Measurements from ENCODE around the gene POLE. TPM values are rescaled to one million over a fixed set of nuclear protein-coding genes. Genes with fewer than 3 reads are reported as not detected.

POLE gene
- total and polyA plus RNA-seq, 2 donors from 2014 or later, result 5.3 to 23.0 TPM

- Histone ChIP-seq H3K9ac (ENCODE audit: low read length in 3 of 3) (no peak overlapping the region), H3K27me3 (ENCODE audit: control insufficient read depth, insufficient read depth, low read length) (peaks cover 9% of the 10 kb centered on the region), H3K4me3 (ENCODE audit: low read length in 3 of 3) (no peak overlapping the region), H3K9me3 (ENCODE audit: control insufficient read depth in 2 of 3, insufficient read depth in 1 of 3, low read length in 3 of 3) (peaks cover 0 to 14% (median 0%) of the 10 kb centered on the region in 3 donors), H3K36me3 (ENCODE audit: control insufficient read depth in 2 of 3, insufficient read depth in 3 of 3, low read length in 3 of 3) (no peaks in the 10 kb centered on the region), H3K4me1 (ENCODE audit: control insufficient read depth in 2 of 3, insufficient read depth in 2 of 3, low read depth in 1 of 3, low read length in 3 of 3) (no peaks in the 10 kb centered on the region), H3K27ac (ENCODE audit: low read depth in 2 of 2, low read length in 2 of 2) (no peak overlapping the region)
- no peak for FAIRE-seq
- peak; percentile 87 to 93 (median 89) for DNase-seq
- intact Hi-C loops (cut with DNase I), result loop anchor here (10.0 kb wide), 1 partner anchor 200 kb away; no protein-coding TSS in a partner anchor
- peak; percentile 86 for TF ChIP-seq CTCF (IDR thresholded peaks at IDR 0.05; ENCODE audit: borderline replicate concordance, extremely low read depth, insufficient read depth)
Observed at GRCh38 chr12:132614861-132615578, 72.1 kb downstream of the POLE start.

DNA sequence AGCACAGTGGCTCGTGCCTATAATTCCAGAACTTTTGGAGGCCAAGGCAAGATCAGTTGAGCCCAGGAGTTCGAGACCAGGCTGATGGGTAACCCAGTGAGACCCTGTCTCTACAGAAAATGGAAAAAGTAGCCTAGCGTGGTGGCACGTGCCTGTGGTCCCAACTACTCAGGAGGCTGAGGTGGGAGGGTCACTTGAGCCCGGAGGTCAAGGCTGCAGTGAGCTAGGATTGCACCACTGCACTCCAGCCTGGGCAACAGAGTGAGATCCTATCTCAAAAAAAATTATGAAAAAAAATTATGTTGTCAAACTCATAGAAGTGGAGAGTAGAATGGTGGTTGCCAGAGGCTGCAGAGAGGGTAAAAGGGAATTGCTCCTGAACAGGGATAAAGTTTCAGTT, 73.1 kb downstream of the POLE start:
- H3K9me3 ChIP-seq (ENCODE audit: control insufficient read depth in 2 of 3, insufficient read depth in 1 of 3, low read length in 3 of 3), result peaks cover 0 to 14% (median 0%) of the 10 kb centered on the region in 3 donors
- no peak overlapping the region for H3K9ac ChIP-seq (ENCODE audit: low read length in 3 of 3)
- TF ChIP-seq CTCF (IDR thresholded peaks at IDR 0.05; ENCODE audit: borderline replicate concordance, extremely low read depth, insufficient read depth), result no peak
- no peaks in the 10 kb centered on the region for H3K4me1 ChIP-seq (ENCODE audit: control insufficient read depth in 2 of 3, insufficient read depth in 2 of 3, low read depth in 1 of 3, low read length in 3 of 3)
- H3K27me3 ChIP-seq (ENCODE audit: control insufficient read depth, insufficient read depth, low read length), result peaks cover 9% of the 10 kb centered on the region
- H3K4me3 ChIP-seq (ENCODE audit: low read length in 3 of 3), result no peak overlapping the region
- no peak overlapping the region for H3K27ac ChIP-seq (ENCODE audit: low read depth in 2 of 2, low read length in 2 of 2)
- FAIRE-seq (no peak), DNase-seq (no peak)
- intact Hi-C loops (cut with DNase I), result loop anchor here (10.0 kb wide), 1 partner anchor 199 kb away; no protein-coding TSS in a partner anchor
- no peaks in the 10 kb centered on the region for H3K36me3 ChIP-seq (ENCODE audit: control insufficient read depth in 2 of 3, insufficient read depth in 3 of 3, low read length in 3 of 3)

DNA sequence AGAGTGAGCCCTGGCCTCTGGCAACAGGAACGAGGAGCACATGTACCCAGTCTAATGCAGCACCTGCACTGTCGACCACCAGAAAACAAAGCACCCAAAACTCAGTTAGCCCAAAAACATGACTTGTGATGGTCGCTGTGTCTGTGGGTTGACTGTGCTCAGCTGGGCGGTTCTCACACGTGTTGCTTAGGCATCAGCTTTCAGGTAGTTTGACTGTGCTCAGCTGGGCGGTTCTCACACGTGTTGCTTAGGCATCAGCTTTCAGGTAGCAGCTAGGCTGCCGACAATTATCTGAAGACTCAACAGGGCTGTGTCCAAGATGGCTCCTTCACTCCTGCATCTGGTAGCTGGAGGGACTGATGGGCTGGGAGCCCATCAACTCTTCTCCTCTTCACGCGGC, 75.5 kb downstream of the POLE start:
- Histone ChIP-seq H3K36me3 (ENCODE audit: control insufficient read depth in 2 of 3, insufficient read depth in 3 of 3, low read length in 3 of 3) (no peaks in the 10 kb centered on the region), H3K27ac (ENCODE audit: low read depth in 2 of 2, low read length in 2 of 2) (no peak overlapping the region), H3K9me3 (ENCODE audit: control insufficient read depth in 2 of 3, insufficient read depth in 1 of 3, low read length in 3 of 3) (peaks cover 0 to 10% (median 0%) of the 10 kb centered on the region in 3 donors), H3K9ac (ENCODE audit: low read length in 3 of 3) (no peak overlapping the region), H3K4me1 (ENCODE audit: control insufficient read depth in 2 of 3, insufficient read depth in 2 of 3, low read depth in 1 of 3, low read length in 3 of 3) (peaks cover 0 to 3% (median 0%) of the 10 kb centered on the region in 3 donors), H3K27me3 (ENCODE audit: control insufficient read depth, insufficient read depth, low read length) (no peaks in the 10 kb centered on the region), H3K4me3 (ENCODE audit: low read length in 3 of 3) (no peak overlapping the region)
- intact Hi-C loops (cut with DNase I), result loop anchor here (10.0 kb wide), 1 partner anchor 197 kb away; no protein-coding TSS in a partner anchor
- no peak for DNase-seq
- no peak for FAIRE-seq
- no peak for TF ChIP-seq CTCF (IDR thresholded peaks at IDR 0.05; ENCODE audit: borderline replicate concordance, extremely low read depth, insufficient read depth)

Measured in kidney (tissue), 14 donors.